Prostate gland (tissue), 2 donors: ENCODE results near the gene ADPRS.

Source experiments
- POLR2A ChIP-seq: fragments of 450-650 bp; IDR thresholded peaks from one replicate; pipeline ENCODE4 v1.6.1; 2016; ENCODE audit warnings: antibody characterized with exemption, mild to moderate bottlenecking
- POLR2AphosphoS5 ChIP-seq: sonication (generic); formaldehyde crosslinking; IDR thresholded peaks from one replicate; pipeline ENCODE4 v1.6.1; 2017; ENCODE audit warnings: antibody characterized with exemption
- TF ChIP-seq, protein P1 (sequence below), 4 experiments: fragments of 200-600 bp in 2 of 4; fragments of 450-650 bp in 2 of 4; sonication (generic) in 2 of 4; IDR thresholded peaks; 1 replicate in 3 of 4; 2 replicates in 1 of 4; pipeline ENCODE4 v1.5.1; 2016 to 2019; ENCODE audit warnings: antibody characterized with exemption in 4 of 4, mild to moderate bottlenecking in 2 of 4, moderate library complexity in 2 of 4

DNA sequence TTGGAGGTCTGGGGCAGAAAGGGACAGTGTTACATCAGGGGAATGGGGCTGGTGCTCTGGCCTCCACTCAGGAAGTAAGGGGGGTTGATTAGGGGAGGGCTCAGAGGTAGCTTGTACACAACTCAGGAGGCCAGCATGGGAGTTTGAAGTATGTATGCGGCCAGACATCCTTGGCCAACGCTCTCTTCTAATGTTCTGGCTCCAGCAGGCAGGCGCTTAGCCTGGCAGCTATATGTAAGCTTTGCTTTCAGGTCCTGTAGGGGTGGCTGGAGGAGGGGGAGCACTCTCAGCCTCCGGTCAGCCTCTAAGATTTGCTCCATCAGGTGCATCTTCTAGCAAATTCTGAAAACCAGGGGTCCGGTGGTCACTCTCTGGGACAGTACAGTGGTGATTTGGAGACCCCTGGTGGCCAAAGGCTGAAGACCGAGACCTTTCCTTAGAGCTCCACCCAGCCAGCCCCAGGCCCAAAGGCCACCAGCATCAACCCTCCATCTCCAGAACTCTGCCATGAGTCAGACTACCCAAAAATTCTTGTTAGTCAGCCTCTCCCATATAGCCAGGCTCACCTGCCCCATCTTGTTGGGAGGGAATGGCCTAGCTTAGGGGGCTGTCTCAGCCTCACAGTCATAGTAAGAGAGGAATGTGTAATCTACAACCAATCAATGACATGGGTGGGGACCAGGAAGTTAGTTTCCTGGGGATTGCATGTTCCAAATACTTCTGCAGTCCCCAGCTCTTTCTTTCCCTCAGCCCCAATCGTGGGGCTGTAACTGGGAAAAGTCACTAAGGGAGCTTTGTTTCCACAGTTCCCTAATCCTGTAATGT lies 46.0 kb downstream of the ADPRS start:
- TF ChIP-seq, protein P1, sequence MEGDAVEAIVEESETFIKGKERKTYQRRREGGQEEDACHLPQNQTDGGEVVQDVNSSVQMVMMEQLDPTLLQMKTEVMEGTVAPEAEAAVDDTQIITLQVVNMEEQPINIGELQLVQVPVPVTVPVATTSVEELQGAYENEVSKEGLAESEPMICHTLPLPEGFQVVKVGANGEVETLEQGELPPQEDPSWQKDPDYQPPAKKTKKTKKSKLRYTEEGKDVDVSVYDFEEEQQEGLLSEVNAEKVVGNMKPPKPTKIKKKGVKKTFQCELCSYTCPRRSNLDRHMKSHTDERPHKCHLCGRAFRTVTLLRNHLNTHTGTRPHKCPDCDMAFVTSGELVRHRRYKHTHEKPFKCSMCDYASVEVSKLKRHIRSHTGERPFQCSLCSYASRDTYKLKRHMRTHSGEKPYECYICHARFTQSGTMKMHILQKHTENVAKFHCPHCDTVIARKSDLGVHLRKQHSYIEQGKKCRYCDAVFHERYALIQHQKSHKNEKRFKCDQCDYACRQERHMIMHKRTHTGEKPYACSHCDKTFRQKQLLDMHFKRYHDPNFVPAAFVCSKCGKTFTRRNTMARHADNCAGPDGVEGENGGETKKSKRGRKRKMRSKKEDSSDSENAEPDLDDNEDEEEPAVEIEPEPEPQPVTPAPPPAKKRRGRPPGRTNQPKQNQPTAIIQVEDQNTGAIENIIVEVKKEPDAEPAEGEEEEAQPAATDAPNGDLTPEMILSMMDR (IDR thresholded peaks at IDR 0.05), result peak in 3 of 4 experiments; percentile 64 to 77 (median 65)
- TF ChIP-seq POLR2A (no peak), POLR2AphosphoS5 (no peak)
